ENCODE results near the gene CA7.
"Not testable (repeated sequence)": the region's sequence is repeated elsewhere in the genome, so short reads cannot be mapped to it uniquely, and the experiment has no call there.

CA7 gene

GRCh38 chr16:66847533-66848067 lies 3.4 kb downstream of the CA7 start:
- DNase-seq, result no peak

DNA sequence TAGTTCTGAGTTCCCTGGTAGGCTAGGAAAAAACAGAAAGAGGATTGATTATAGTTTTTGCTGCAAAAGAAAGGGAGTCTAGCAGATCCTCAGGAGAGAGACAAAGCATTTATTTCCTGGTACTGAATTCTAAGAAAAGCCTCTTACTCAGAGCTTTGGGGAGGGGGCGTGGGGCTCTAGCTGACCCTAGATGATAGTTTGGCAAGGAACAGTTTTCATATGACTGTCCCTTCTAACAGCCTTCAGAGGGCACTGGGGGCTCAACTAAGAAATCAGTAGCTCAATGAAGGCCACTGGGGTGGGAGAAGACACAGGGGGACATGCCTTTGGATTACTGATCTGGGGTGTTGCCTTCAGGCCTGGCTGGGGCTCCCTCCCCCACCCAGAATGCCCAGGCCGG lies 4.0 kb downstream of the CA7 start:
- DNase-seq, result no peak

DNA sequence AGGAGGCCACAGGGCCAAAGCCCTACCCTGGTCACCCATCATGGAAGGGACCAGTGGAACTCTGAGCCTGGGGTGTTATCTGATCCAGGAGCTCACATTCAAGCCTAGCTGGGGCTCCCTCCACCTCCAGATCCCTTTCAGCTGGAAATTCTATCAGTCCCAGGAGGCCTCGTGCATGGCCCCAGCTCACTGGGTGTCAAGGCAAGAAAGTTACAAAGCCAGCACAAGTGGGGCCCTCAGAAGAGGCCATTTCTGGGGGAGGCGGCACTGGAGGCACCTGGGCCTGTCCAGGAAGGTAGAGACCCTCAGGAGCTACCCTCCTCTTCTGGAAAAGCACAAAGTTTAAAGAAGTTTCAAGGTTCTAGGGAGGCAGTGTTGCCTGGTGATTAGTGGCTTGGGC lies 4.8 kb downstream of the CA7 start:
- DNase-seq, result no peak

DNA sequence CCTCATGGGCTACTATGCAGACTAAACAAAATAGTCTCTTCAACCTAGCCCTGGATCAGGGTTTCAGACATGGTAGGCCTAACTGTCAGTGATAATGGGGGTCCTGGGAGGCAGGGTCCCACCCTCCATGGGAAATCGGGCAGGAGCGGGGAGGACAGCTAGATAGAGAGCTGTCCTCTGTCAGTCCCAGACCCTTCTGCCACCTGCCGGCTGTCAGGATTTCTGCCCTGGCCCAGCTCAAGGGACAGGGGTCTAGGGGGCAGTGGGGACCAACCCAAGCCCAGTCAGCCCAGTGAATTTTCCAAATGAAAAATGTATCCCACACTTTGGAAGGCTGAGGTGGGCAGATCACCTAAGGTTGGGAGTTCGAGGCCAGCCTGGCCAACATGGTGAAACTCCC lies 5.3 kb downstream of the CA7 start:
- no peak for DNase-seq

DNA sequence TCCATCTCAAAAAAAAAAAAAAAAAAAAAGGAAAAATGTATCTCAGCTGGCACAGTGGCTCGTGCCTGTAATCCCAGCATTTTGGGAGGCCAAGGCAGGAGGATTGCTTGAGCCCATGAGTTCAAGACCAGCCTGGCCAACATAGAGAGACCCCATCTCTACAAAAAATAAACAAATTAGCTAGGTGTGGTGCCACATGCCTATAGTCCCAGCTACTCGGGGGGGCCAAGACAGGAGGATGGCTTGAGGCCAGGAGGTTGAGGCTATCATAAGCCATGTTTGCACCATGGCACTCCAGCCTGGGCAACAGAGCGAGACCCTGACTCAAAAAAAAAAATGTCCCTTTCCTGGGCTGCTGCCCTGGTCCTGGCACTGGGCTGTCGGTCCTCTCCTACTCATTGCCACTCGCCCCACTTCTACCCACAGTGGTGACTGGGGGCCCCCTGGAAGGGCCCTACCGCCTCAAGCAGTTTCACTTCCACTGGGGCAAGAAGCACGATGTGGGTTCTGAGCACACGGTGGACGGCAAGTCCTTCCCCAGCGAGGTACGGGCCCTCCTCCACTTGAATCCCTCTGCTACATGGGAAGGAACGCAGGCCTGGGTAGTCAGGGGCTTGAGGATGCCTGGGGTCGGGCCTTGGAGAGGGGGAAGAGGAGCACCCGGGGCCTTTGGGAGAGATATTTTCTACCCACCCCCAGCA lies 6.1 kb downstream of the CA7 start:
- no peak for DNase-seq

GRCh38 chr16:66851166-66851964 lies 7.2 kb downstream of the CA7 start:
- DNase-seq, result no peak

GRCh38 chr16:66853261-66854139 lies 9.3 kb downstream of the CA7 start:
- DNase-seq, result no peak

DNA sequence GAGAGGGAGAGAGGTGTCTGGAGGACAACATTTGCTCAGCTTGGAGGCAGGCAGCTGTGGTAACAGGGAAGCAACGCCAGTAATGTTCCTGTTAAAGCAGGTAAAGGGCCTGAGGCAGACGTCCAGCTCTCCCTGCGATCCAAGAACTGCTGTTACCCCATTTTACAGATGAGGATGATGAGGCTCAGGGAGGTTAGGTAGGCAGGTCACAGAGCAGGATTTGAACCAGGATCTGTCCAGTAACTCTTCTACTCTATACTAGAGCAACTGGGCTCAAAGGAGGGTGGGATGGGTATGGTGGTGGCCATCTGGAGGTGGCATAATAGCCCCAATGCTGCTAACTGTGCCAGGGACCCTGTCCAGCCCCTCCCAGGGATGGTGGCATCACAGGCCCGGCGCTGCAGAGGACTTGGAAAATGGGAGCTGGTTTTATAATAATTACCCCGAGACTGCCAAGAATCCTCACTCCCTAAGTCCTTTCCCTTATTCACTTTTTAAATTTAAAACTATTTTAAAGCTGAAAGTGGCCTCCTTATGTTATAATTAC lies 12.0 kb downstream of the CA7 start:
- DNase-seq, result no peak

- no peak for DNase-seq
These were observed 12.6 kb downstream of the CA7 start for GRCh38 chr16:66856801-66857200.

DNA sequence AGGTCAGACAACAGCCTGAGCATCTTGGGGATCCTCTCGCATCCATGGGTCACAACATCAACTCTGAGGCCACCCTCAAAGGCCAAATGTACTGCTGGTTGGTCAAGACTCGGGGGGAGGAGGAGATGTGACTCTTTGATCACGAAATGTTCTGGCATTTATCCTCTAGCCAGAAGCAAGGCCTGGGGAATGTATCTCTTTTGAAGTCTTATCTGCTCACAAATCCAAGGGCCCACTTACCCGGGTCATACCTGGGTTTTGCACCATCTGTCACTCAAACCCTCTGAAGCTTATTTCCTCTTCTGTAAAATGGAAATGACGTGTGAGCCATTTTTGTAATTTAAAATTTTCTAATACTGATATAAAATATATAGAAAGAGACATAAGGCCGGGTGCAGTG lies 13.2 kb downstream of the CA7 start:
- no peak for DNase-seq

- peak; percentile 38 for DNase-seq
These were observed 14.7 kb downstream of the CA7 start for GRCh38 chr16:66858740-66859396.

GRCh38 chr16:66859397-66860068 lies 15.3 kb downstream of the CA7 start:
- no peak for DNase-seq

GRCh38 chr16:66862023-66862520 lies 17.9 kb downstream of the CA7 start:
- no peak for DNase-seq

GRCh38 chr16:66863707-66864106 lies 19.5 kb downstream of the CA7 start:
- no peak for DNase-seq

DNA sequence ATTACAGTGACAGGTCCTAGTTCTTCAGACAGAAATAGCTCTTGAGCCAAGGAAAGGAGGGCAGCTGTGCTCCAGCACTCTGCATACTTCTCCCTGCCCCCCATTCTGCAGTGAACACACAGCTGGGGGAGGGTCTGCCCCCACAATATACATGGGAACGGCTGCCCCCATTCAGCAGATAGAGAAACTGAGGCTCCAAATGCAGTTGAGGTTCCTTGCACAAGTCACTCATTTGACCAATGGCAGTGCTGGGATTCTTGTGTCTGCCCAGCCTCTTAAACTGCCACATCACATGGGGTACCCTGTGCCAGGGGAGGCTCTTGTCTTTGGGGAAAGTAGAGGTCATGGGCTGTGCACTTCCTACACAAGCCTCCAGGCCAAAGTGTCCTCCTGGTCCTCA lies 25.2 kb downstream of the CA7 start:
- no peak for DNase-seq

- not testable (repeated sequence) for DNase-seq
These were observed 27.1 kb downstream of the CA7 start for GRCh38 chr16:66871363-66871762.

DNA sequence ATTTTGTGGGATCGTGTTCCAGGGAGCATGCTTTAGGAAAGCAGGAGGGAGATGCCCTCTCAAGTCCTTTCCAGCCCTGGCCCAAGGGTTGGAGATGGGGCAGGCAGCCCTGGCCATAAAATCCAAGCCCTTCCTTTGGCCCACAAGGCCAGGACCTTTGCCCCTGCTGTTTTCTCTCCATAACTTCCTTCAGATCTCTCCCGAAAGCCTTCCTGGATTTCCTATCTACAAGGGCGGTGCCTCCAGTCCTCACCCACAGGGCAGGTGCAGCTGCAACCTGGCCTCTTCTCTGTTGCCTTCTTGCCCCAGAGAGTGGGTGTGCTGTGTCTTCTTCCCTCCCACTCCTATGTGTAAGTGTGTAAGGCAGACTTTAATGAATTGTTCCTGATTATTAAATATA lies 27.6 kb downstream of the CA7 start:
- no peak for DNase-seq

DNA sequence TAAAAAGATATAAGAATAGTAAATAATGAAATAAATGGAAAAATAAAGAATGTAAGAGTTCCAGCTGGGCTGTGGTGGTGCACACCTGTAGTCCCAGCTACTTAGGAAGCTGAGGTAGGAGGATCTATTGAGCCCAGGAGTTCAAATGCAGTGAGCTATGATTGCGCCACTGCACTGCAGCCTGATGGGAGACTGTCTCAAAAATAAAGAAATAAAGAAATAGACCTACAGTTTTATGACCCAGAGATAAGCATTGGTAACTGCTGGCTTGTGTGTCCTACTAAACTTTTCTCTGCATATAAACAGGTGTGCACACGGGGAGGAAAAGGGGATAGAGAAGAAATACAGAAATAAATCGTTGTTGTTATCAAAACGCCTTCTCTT lies 28.3 kb downstream of the CA7 start:
- DNase-seq, result no peak

DNA sequence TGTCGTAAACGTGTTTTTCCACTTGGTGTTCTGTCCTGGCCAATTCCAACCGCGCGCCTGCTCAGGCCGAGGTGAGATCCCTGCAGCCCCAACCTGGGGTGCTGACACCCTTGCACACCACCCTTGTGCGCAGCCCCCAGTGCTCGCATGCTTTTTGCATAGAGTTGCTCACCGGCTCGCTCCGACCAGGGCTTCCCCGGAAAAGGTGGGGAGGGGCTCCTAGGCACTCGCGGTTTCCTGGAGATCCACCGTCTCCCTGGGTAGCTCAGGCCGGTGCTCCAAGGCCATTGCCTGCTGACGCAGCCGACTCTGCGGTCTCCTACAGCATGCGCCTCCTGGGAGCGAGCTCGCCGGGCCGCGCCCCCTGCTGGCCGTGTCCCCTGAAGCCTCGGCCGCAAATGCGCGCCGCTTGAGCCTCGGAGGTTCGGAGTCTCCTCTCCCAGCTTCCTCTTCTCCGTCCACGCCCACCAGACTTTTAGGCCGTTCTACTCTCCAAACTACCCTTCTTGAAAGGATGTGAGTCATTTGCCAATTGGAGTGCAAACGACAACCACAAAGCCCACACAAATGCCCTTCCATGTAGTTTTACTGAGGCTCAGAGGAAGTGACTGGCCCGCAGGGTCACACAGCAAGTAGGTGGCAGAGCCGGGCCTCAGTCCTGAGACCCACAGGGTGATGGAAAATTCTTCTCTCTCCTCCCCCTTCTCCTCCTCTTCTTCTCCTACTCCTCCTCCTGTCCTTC lies 28.9 kb downstream of the CA7 start:
- peak; percentile 99 for DNase-seq

GRCh38 chr16:66873685-66874055 lies 29.5 kb downstream of the CA7 start:
- DNase-seq, result no peak
